H7 (cell line): ENCODE measurements around the gene SNX2. TPM values are rescaled to one million over a fixed set of nuclear protein-coding genes. Genes with fewer than 3 reads are reported as not detected.
A peak's percentile ranks its signal among the peaks of the same experiment; 100 is the strongest.

Experiments used
- DNase-seq: peaks from one replicate; pipeline ENCODE4 v3.0.0; 2012
- H3K27me3 ChIP-seq: 2 replicates; pipeline ENCODE4 v1.6.0; 2011; ENCODE audit warnings: mild to moderate bottlenecking, low read length; ENCODE audit not compliant: control insufficient read depth, insufficient read depth
- H3K36me3 ChIP-seq: replicated peaks from 2 replicates; pipeline ENCODE4 v1.5.1; 2011; ENCODE audit warnings: low read length; ENCODE audit not compliant: control insufficient read depth, insufficient read depth
- H3K4me3 ChIP-seq: 2 replicates; pipeline ENCODE4 v1.5.1; 2011; ENCODE audit warnings: low read depth, mild to moderate bottlenecking, control low read depth, low read length, moderate library complexity; ENCODE audit not compliant: insufficient read depth
- total RNA-seq: library from RNA; depleted of rRNA; stranded (reverse); fragments of >200 nt; shearing (Covaris generic); gene quantifications from 2 replicates; pipeline ENCODE4 v1.2.3, GENCODE V29; 2014; rRNA removed

The SNX2 gene
- total RNA-seq, result 68.2 and 79.3 TPM in 2 replicates

- no peaks in the 10 kb centered on the region for H3K36me3 ChIP-seq
- peak; percentile 95 for DNase-seq
- no peaks in the 10 kb centered on the region; the same call in 1 of the 2 replicates for H3K27me3 ChIP-seq
- peak within 1 kb of the TSS; percentile 96 for H3K4me3 ChIP-seq
Measured at GRCh38 chr5:122774861-122775549, at the start of gene SNX2. SNX2 (plus strand) TSS chr5:122775080; CDS start chr5:122775104, 24 bp downstream.

- no peak overlapping the region for H3K4me3 ChIP-seq
- H3K27me3 ChIP-seq, result no peaks in the 10 kb centered on the region
- DNase-seq, result no peak
- H3K36me3 ChIP-seq, result no peaks in the 10 kb centered on the region
Measured at GRCh38 chr5:122727112-122727541, 47.8 kb upstream of the SNX2 start.

- Histone ChIP-seq H3K36me3 (no peaks in the 10 kb centered on the region), H3K27me3 (no peaks in the 10 kb centered on the region), H3K4me3 (no peak overlapping the region)
- no peak for DNase-seq
Measured at GRCh38 chr5:122730037-122730436, 44.8 kb upstream of the SNX2 start.

GRCh38 chr5:122730456-122730855 lies 44.4 kb upstream of the SNX2 start:
- no peak for DNase-seq

GRCh38 chr5:122736086-122736845 lies 38.6 kb upstream of the SNX2 start:
- DNase-seq, result no peak
- Histone ChIP-seq H3K36me3 (no peaks in the 10 kb centered on the region), H3K27me3 (no peaks in the 10 kb centered on the region), H3K4me3 (no peak overlapping the region)

More at GRCh38 chr5:122730456-122730855, 44.4 kb upstream of the SNX2 start:
- Histone ChIP-seq H3K27me3 (no peaks in the 10 kb centered on the region), H3K36me3 (no peaks in the 10 kb centered on the region), H3K4me3 (no peak overlapping the region)

GRCh38 chr5:122738088-122738487 lies 36.8 kb upstream of the SNX2 start:
- Histone ChIP-seq H3K36me3 (no peaks in the 10 kb centered on the region), H3K27me3 (no peaks in the 10 kb centered on the region), H3K4me3 (no peak overlapping the region)
- DNase-seq, result no peak

GRCh38 chr5:122741681-122742080 lies 33.2 kb upstream of the SNX2 start:
- DNase-seq, result no peak
- Histone ChIP-seq H3K36me3 (no peaks in the 10 kb centered on the region), H3K27me3 (no peaks in the 10 kb centered on the region), H3K4me3 (no peak overlapping the region)

GRCh38 chr5:122743261-122743660 lies 31.6 kb upstream of the SNX2 start:
- Histone ChIP-seq H3K36me3 (no peaks in the 10 kb centered on the region), H3K27me3 (no peaks in the 10 kb centered on the region), H3K4me3 (no peak overlapping the region)
- no peak for DNase-seq

- Histone ChIP-seq H3K36me3 (no peaks in the 10 kb centered on the region), H3K4me3 (no peak overlapping the region), H3K27me3 (no peaks in the 10 kb centered on the region)
- DNase-seq, result no peak
Measured at GRCh38 chr5:122745597-122745996, 29.3 kb upstream of the SNX2 start.

- no peak for DNase-seq
- Histone ChIP-seq H3K36me3 (no peaks in the 10 kb centered on the region), H3K4me3 (no peak overlapping the region), H3K27me3 (no peaks in the 10 kb centered on the region)
Measured at GRCh38 chr5:122749886-122750285, 25.0 kb upstream of the SNX2 start.

GRCh38 chr5:122751293-122751782 lies 23.5 kb upstream of the SNX2 start:
- peak; percentile 25 for DNase-seq
- H3K4me3 ChIP-seq, result no peak overlapping the region
- H3K27me3 ChIP-seq, result no peaks in the 10 kb centered on the region
- no peaks in the 10 kb centered on the region for H3K36me3 ChIP-seq

GRCh38 chr5:122753500-122753899 lies 21.4 kb upstream of the SNX2 start:
- H3K36me3 ChIP-seq, result no peaks in the 10 kb centered on the region
- H3K27me3 ChIP-seq, result no peaks in the 10 kb centered on the region
- H3K4me3 ChIP-seq, result no peak overlapping the region
- no peak for DNase-seq

- no peak for DNase-seq
- H3K4me3 ChIP-seq, result no peak overlapping the region
- H3K27me3 ChIP-seq, result no peaks in the 10 kb centered on the region
- H3K36me3 ChIP-seq, result no peaks in the 10 kb centered on the region
Measured at GRCh38 chr5:122755783-122756182, 19.1 kb upstream of the SNX2 start.

- H3K4me3 ChIP-seq, result no peak overlapping the region
- DNase-seq, result no peak
- no peaks in the 10 kb centered on the region for H3K36me3 ChIP-seq
- H3K27me3 ChIP-seq, result no peaks in the 10 kb centered on the region
Measured at GRCh38 chr5:122756264-122756911, 18.5 kb upstream of the SNX2 start.

- no peaks in the 10 kb centered on the region for H3K27me3 ChIP-seq
- no peak for DNase-seq
- H3K4me3 ChIP-seq, result no peak overlapping the region
- no peaks in the 10 kb centered on the region for H3K36me3 ChIP-seq
Measured at GRCh38 chr5:122757285-122757684, 17.6 kb upstream of the SNX2 start.
